Ascending aorta (tissue), 2 donors: Measurements from ENCODE around the gene RAB3GAP1. TPM values are rescaled to one million over a fixed set of nuclear protein-coding genes. Genes with fewer than 3 reads are reported as not detected.

ENCODE experiments used
- DNase-seq, 2 donors: peaks; one replicate each; pipeline ENCODE4 v3.0.0-alpha.2; 2019; ENCODE audit warnings: low spot score in 2 of 2
- H3K27ac ChIP-seq, 2 donors: fragments of 200-600 bp; sonication (generic); one replicate each; pipeline ENCODE4 v1.5.1; 2016 to 2017; ENCODE audit warnings: mild to moderate bottlenecking in 1 of 2
- H3K27me3 ChIP-seq: fragments of 200-600 bp; sonication (generic); one replicate; pipeline ENCODE4 v1.5.1; 2017
- H3K36me3 ChIP-seq, 2 donors: fragments of 200-600 bp; sonication (generic); one replicate each; pipeline ENCODE4 v1.5.1; 2016
- H3K4me1 ChIP-seq, 2 donors: fragments of 200-600 bp; sonication (generic); one replicate each; pipeline ENCODE4 v1.5.1; 2016 to 2017; ENCODE audit warnings: mild to moderate bottlenecking in 1 of 2
- H3K4me3 ChIP-seq, 2 donors: fragments of 200-600 bp; sonication (generic); one replicate each; pipeline ENCODE4 v1.5.1; 2016 to 2017; ENCODE audit warnings: mild to moderate bottlenecking in 1 of 2
- H3K9me3 ChIP-seq, 2 donors: fragments of 200-600 bp; sonication (generic); one replicate each; pipeline ENCODE4 v1.5.1; 2016
- intact Hi-C: fragments of 100-400 bp; cut with DNase I; formaldehyde crosslinking; loops from one replicate; pipeline ENCODE4 v1.15.1; 2023
- total RNA-seq: library from RNA; depleted of rRNA; stranded (reverse); fragments of >200 nt; gene quantifications from one replicate; pipeline ENCODE4 v1.1.0, GENCODE V29; 2016
- TF ChIP-seq, protein P1 (sequence below), 3 experiments: fragments of 200-600 bp in 2 of 3; fragments of 450-650 bp in 1 of 3; sonication (generic) in 2 of 3; IDR thresholded peaks; one replicate each; pipeline ENCODE4 v1.5.1; 2016 to 2019; ENCODE audit warnings: antibody characterized with exemption in 3 of 3, mild to moderate bottlenecking in 1 of 3, moderate library complexity in 1 of 3

RAB3GAP1 gene
- total RNA-seq, 1 donor from 2014 or later = 14.8 TPM

- TF ChIP-seq, protein P1, sequence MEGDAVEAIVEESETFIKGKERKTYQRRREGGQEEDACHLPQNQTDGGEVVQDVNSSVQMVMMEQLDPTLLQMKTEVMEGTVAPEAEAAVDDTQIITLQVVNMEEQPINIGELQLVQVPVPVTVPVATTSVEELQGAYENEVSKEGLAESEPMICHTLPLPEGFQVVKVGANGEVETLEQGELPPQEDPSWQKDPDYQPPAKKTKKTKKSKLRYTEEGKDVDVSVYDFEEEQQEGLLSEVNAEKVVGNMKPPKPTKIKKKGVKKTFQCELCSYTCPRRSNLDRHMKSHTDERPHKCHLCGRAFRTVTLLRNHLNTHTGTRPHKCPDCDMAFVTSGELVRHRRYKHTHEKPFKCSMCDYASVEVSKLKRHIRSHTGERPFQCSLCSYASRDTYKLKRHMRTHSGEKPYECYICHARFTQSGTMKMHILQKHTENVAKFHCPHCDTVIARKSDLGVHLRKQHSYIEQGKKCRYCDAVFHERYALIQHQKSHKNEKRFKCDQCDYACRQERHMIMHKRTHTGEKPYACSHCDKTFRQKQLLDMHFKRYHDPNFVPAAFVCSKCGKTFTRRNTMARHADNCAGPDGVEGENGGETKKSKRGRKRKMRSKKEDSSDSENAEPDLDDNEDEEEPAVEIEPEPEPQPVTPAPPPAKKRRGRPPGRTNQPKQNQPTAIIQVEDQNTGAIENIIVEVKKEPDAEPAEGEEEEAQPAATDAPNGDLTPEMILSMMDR (IDR thresholded peaks at IDR 0.05) = no peak
- peaks cover 36 to 79% of the 10 kb centered on the region in 2 donors for H3K36me3 ChIP-seq
- H3K4me3 ChIP-seq = no peak overlapping the region
- intact Hi-C loops = no loop called here
- no peaks in the 10 kb centered on the region for H3K4me1 ChIP-seq
- H3K9me3 ChIP-seq = no peaks in the 10 kb centered on the region
- no peak overlapping the region for H3K27ac ChIP-seq
- no peak for DNase-seq
- H3K27me3 ChIP-seq = no peaks in the 10 kb centered on the region
These were observed 110.3 kb downstream of the RAB3GAP1 start for GRCh38 chr2:135162377-135162776.

GRCh38 chr2:135162786-135163185 is 110.7 kb downstream of the RAB3GAP1 start:
- Histone ChIP-seq H3K9me3 (no peaks in the 10 kb centered on the region), H3K27ac (no peak overlapping the region), H3K4me3 (no peak overlapping the region), H3K27me3 (no peaks in the 10 kb centered on the region), H3K4me1 (no peaks in the 10 kb centered on the region), H3K36me3 (peaks cover 40 to 83% of the 10 kb centered on the region in 2 donors)
- intact Hi-C loops = no loop called here
- TF ChIP-seq, protein P1 (IDR thresholded peaks at IDR 0.05) = no peak
- no peak for DNase-seq

- TF ChIP-seq, protein P1 (IDR thresholded peaks at IDR 0.05) = no peak
- Histone ChIP-seq H3K36me3 (peaks cover 41 to 83% of the 10 kb centered on the region in 2 donors), H3K27ac (no peak overlapping the region), H3K9me3 (no peaks in the 10 kb centered on the region), H3K4me1 (no peaks in the 10 kb centered on the region), H3K4me3 (no peak overlapping the region), H3K27me3 (no peaks in the 10 kb centered on the region)
- no peak for DNase-seq
- intact Hi-C loops = no loop called here
These were observed 111.2 kb downstream of the RAB3GAP1 start for GRCh38 chr2:135163306-135163705.

DNA sequence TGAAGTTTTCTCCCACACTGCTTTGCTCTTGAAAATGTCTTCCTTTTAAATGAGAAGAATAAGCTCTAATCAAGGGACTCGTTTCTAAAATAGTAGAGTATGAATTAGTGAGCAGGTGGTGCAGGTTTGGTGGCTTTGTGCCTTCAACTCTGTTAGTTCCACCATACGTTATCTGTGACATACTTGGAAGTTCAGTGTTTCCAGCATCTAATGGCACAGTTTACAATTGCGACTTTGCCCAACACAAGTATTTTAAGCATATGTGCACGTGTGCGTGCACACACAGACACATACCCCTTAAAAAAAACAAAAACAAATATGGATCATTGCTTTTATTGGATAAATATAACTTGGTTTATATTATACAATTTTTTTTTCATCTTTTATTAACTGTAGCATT is 111.8 kb downstream of the RAB3GAP1 start:
- TF ChIP-seq, protein P1 (IDR thresholded peaks at IDR 0.05) = no peak
- H3K9me3 ChIP-seq = no peaks in the 10 kb centered on the region
- H3K27me3 ChIP-seq = no peaks in the 10 kb centered on the region
- no peak overlapping the region for H3K4me3 ChIP-seq
- no peak overlapping the region for H3K27ac ChIP-seq
- no peaks in the 10 kb centered on the region for H3K4me1 ChIP-seq
- intact Hi-C loops = no loop called here
- peaks cover 44 to 86% of the 10 kb centered on the region in 2 donors for H3K36me3 ChIP-seq
- DNase-seq = no peak

DNA sequence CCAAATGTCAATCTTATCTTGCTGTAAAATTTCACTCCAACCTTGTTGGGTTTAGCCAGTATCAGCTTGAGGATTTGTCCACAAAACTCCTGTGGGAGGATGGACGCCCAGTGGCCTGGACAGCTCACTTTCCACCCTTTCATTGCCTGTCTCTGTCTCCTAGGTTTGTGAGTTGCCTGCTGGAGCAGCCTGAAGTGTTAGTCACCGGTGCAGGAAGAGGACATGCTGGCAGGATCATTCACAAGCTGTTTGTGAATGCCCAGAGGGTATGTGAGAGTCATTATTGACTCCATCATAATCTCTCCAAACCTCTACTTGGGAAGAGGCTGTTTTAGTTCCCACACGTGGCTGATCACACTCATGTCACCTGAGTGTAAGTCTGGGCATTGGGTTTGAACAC is 112.3 kb downstream of the RAB3GAP1 start:
- H3K27me3 ChIP-seq = no peaks in the 10 kb centered on the region
- no peak overlapping the region for H3K27ac ChIP-seq
- TF ChIP-seq, protein P1 (IDR thresholded peaks at IDR 0.05) = no peak
- intact Hi-C loops = no loop called here
- no peaks in the 10 kb centered on the region for H3K4me1 ChIP-seq
- no peak overlapping the region for H3K4me3 ChIP-seq
- DNase-seq = no peak
- peaks cover 49 to 86% of the 10 kb centered on the region in 2 donors for H3K36me3 ChIP-seq
- H3K9me3 ChIP-seq = no peaks in the 10 kb centered on the region

DNA sequence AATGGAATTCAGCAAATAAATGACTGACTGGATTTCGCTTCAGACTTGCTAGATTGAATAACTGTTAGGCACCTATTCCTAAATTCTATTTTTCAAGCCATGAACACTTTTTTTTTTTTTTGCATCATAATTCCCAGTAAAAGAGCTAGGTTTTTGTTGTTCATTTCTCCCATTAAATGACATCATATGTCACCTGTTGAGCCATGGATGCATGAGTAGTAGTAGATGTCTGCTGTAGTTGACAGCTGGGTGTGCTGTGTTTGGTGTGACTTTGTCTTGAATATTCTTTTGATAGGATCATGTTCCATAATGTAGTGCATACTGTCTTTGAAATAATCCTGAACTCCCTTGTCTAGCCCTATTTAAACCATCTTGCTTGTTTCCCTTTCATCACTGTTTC is 115.2 kb downstream of the RAB3GAP1 start:
- TF ChIP-seq, protein P1 (IDR thresholded peaks at IDR 0.05) = no peak
- Histone ChIP-seq H3K27me3 (no peaks in the 10 kb centered on the region), H3K27ac (no peak overlapping the region), H3K4me3 (no peak overlapping the region), H3K36me3 (peaks cover 74 to 93% of the 10 kb centered on the region in 2 donors), H3K9me3 (no peaks in the 10 kb centered on the region), H3K4me1 (no peaks in the 10 kb centered on the region)
- intact Hi-C loops = no loop called here
- no peak for DNase-seq
